CD4-positive, CD25-positive, alpha-beta regulatory T cell (primary cell): ENCODE results near the gene SCYGR2. TPM values are rescaled to one million over a fixed set of nuclear protein-coding genes. Genes with fewer than 3 reads are reported as not detected.

Experiments
- ATAC-seq, 2 donors: fragments of 150-1000 bp; cut with Tn5 transposase; one replicate each; pipeline ENCODE4 v1.10.0; 2021; ENCODE audit warnings: low read depth in 2 of 2, moderate number of reproducible peaks in 2 of 2, moderate library complexity in 1 of 2
- DNase-seq, 3 donors: peaks; one replicate each; pipeline versions ENCODE4 v3.0.0 to v3.0.0-alpha.2; 2012 to 2022; ENCODE audit warnings: mixed read lengths in 1 of 3
- H3K27ac ChIP-seq: one replicate; pipeline ENCODE4 v1.7.0; 2013; ENCODE audit warnings: mild to moderate bottlenecking, low read length; ENCODE audit not compliant: insufficient read depth, poor library complexity, severe bottlenecking
- H3K27me3 ChIP-seq: one replicate; pipeline ENCODE4 v1.7.0; 2013; ENCODE audit warnings: low read length; ENCODE audit not compliant: control insufficient read depth, insufficient read depth
- H3K36me3 ChIP-seq: one replicate; pipeline ENCODE4 v1.7.0; 2013; ENCODE audit warnings: mild to moderate bottlenecking, low read length, moderate library complexity; ENCODE audit not compliant: control insufficient read depth, insufficient read depth
- H3K4me1 ChIP-seq: 2 replicates; pipeline ENCODE4 v1.7.0; 2013; ENCODE audit warnings: mild to moderate bottlenecking, low read length; ENCODE audit not compliant: insufficient read depth, control insufficient read depth, poor library complexity, severe bottlenecking
- H3K4me3 ChIP-seq: one replicate; pipeline ENCODE4 v1.7.0; 2013; ENCODE audit warnings: low read depth, mild to moderate bottlenecking, low read length, moderate library complexity
- H3K9me3 ChIP-seq, 2 experiments: 1 replicate in 1 of 2; 2 replicates in 1 of 2; pipeline ENCODE4 v1.7.0; 2013; ENCODE audit warnings: low read length in 2 of 2, mild to moderate bottlenecking in 1 of 2, moderate library complexity in 1 of 2; ENCODE audit not compliant: control insufficient read depth in 2 of 2
- H3K27ac Mint-ChIP-seq, 3 donors: one replicate each; pipeline ENCODE4 v1.8.0; 2020 to 2022; ENCODE audit warnings: mild to moderate bottlenecking in 3 of 3, mixed read lengths in 3 of 3, moderate library complexity in 2 of 3
- H3K27me3 Mint-ChIP-seq: one replicate; pipeline ENCODE4 v1.8.0; 2022; ENCODE audit warnings: mild to moderate bottlenecking, mixed read lengths
- H3K36me3 Mint-ChIP-seq: one replicate; pipeline ENCODE4 v1.8.0; 2020; ENCODE audit warnings: mixed read lengths
- H3K4me1 Mint-ChIP-seq, 4 donors: one replicate each; pipeline ENCODE4 v1.8.0; 2020 to 2022; ENCODE audit warnings: mixed read lengths in 4 of 4, mild to moderate bottlenecking in 1 of 4
- H3K4me3 Mint-ChIP-seq, 4 donors: one replicate each; pipeline ENCODE4 v1.8.0; 2020 to 2022; ENCODE audit warnings: mild to moderate bottlenecking in 4 of 4, mixed read lengths in 4 of 4, moderate library complexity in 3 of 4
- H3K9me3 Mint-ChIP-seq, 7 donors: one replicate each; pipeline ENCODE4 v1.8.0; 2020 to 2022; ENCODE audit warnings: mixed read lengths in 7 of 7, mild to moderate bottlenecking in 3 of 7, moderate library complexity in 2 of 7
- polyA plus RNA-seq, 4 donors: library from polyadenylated mRNA; unstranded; fragments of 300-500 nt; fragmentation: Illumina TruSeq; gene quantifications; one replicate each; pipeline ENCODE4 v1.2.3, GENCODE V29; 2021
- total RNA-seq: library from RNA; stranded (reverse); gene quantifications from one replicate; pipeline ENCODE4 v1.2.3, GENCODE V29; 2022

The SCYGR2 gene
- total and polyA plus RNA-seq, 5 donors from 2014 or later, result not detected

- H3K4me3 Mint-ChIP-seq, result no peak overlapping the region
- Histone ChIP-seq H3K27me3 (peaks cover 2% of the 10 kb centered on the region), H3K4me1 (no peaks in the 10 kb centered on the region), H3K4me3 (no peak overlapping the region), H3K9me3 (no peaks in the 10 kb centered on the region), H3K36me3 (no peaks in the 10 kb centered on the region), H3K27ac (no peak overlapping the region)
- H3K4me1 Mint-ChIP-seq, result no peaks in the 10 kb centered on the region
- H3K27me3 Mint-ChIP-seq, result peaks cover 19% of the 10 kb centered on the region
- peaks cover 0 to 5% (median 0%) of the 10 kb centered on the region in 7 donors for H3K9me3 Mint-ChIP-seq
- ATAC-seq (no peak), DNase-seq (no peak)
- H3K27ac Mint-ChIP-seq, result no peak overlapping the region
- H3K36me3 Mint-ChIP-seq, result peaks cover 3% of the 10 kb centered on the region
Observed at GRCh38 chr2:227597998-227598397, 695 bp upstream of the SCYGR2 start.

- Histone ChIP-seq H3K27me3 (peaks cover 2% of the 10 kb centered on the region), H3K4me3 (no peak overlapping the region), H3K4me1 (no peaks in the 10 kb centered on the region), H3K36me3 (no peaks in the 10 kb centered on the region), H3K27ac (no peak overlapping the region), H3K9me3 (no peaks in the 10 kb centered on the region)
- ATAC-seq (no peak), DNase-seq (no peak)
- Mint-ChIP-seq H3K4me1 (no peaks in the 10 kb centered on the region), H3K36me3 (no peaks in the 10 kb centered on the region), H3K27ac (no peak overlapping the region), H3K4me3 (no peak overlapping the region), H3K27me3 (peaks cover 12% of the 10 kb centered on the region), H3K9me3 (peaks cover 0 to 1% (median 0%) of the 10 kb centered on the region in 7 donors)
Observed at GRCh38 chr2:227602358-227602757, 3.7 kb downstream of the SCYGR2 start.

DNA sequence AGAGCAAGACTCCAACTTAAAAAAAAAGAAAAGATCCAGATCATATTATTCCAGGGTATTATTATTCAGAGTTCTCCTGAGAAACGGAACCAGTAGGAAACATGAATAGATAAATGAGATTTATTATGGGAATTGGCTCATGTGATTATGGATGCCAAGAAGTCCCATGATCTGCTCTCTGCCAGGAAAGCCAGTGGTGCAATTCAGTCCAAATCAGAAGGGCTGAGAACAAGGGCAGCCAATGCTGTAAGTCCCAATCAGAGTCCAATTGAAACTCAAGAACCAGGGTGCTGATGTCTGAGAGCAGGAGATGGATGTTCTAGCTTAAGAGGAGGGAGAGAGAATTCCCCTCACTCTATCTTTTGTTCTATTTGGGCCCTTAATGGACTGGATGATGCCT lies 7.8 kb downstream of the SCYGR2 start:
- DNase-seq (no peak), ATAC-seq (no peak)
- H3K4me3 Mint-ChIP-seq, result no peak overlapping the region
- H3K27ac Mint-ChIP-seq, result no peak overlapping the region
- H3K4me1 ChIP-seq, result no peaks in the 10 kb centered on the region
- H3K4me3 ChIP-seq, result no peak overlapping the region
- H3K9me3 Mint-ChIP-seq, result peaks cover 0 to 1% (median 0%) of the 10 kb centered on the region in 7 donors
- H3K27me3 Mint-ChIP-seq, result peaks cover 23% of the 10 kb centered on the region
- H3K27me3 ChIP-seq, result peaks cover 11% of the 10 kb centered on the region
- peaks cover 0 to 15% (median 1%) of the 10 kb centered on the region in 4 donors for H3K4me1 Mint-ChIP-seq
- no peak overlapping the region for H3K27ac ChIP-seq
- no peaks in the 10 kb centered on the region for H3K9me3 ChIP-seq
- H3K36me3 Mint-ChIP-seq, result no peaks in the 10 kb centered on the region
- H3K36me3 ChIP-seq, result no peaks in the 10 kb centered on the region

GRCh38 chr2:227607941-227608340 lies 9.2 kb downstream of the SCYGR2 start:
- DNase-seq, result no peak

DNA sequence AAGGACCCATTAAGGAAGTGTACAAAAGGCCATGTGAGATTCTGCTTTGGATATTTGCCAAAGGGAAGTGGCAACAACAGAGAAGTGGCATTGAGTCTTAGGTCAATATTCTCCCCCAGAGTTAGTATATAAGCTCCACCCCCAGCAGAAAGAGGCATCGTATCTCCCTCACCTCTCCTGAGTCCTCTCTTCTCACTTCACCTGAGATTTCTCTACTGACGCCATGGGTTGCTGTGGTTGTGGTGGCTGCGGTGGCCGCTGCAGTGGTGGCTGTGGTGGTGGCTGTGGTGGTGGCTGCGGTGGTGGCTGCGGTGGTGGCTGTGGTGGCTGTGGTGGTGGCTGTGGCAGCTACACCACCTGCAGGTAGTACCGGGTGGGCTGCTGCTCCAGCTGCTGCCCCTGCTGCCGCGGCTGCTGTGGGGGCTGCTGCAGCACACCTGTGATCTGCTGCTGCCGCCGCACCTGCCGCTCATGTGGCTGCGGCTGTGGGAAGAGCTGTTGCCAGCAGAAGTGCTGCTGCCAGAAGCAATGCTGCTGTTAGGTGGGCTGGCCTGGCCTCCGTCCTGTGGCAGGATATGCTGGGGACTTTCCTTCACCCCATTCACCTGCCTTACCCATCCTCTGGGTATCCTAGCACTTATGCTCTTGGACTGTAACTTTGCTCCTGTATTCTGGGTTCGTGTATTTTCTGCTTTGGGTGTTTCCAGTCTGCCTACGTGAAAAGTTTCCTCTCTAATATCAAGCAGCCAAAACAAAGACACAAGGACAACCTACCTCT lies 10.1 kb downstream of the SCYGR2 start:
- Mint-ChIP-seq H3K27ac (no peak overlapping the region), H3K36me3 (no peaks in the 10 kb centered on the region), H3K4me3 (no peak overlapping the region), H3K27me3 (peaks cover 27% of the 10 kb centered on the region), H3K4me1 (peaks cover 0 to 15% (median 1%) of the 10 kb centered on the region in 4 donors), H3K9me3 (no peaks in the 10 kb centered on the region)
- no peaks in the 10 kb centered on the region for H3K36me3 ChIP-seq
- H3K9me3 ChIP-seq, result no peaks in the 10 kb centered on the region
- DNase-seq (no peak), ATAC-seq (no peak)
- H3K4me3 ChIP-seq, result no peak overlapping the region
- no peaks in the 10 kb centered on the region for H3K4me1 ChIP-seq
- H3K27me3 ChIP-seq, result peaks cover 11% of the 10 kb centered on the region
- H3K27ac ChIP-seq, result no peak overlapping the region

More at GRCh38 chr2:227607941-227608340, 9.2 kb downstream of the SCYGR2 start:
- ATAC-seq, result no peak
- Histone ChIP-seq H3K4me1 (no peaks in the 10 kb centered on the region), H3K36me3 (no peaks in the 10 kb centered on the region), H3K27me3 (peaks cover 11% of the 10 kb centered on the region), H3K4me3 (no peak overlapping the region), H3K27ac (no peak overlapping the region), H3K9me3 (no peaks in the 10 kb centered on the region)
- H3K27me3 Mint-ChIP-seq, result peaks cover 27% of the 10 kb centered on the region
- no peaks in the 10 kb centered on the region for H3K36me3 Mint-ChIP-seq
- H3K27ac Mint-ChIP-seq, result no peak overlapping the region
- no peaks in the 10 kb centered on the region for H3K9me3 Mint-ChIP-seq
- H3K4me1 Mint-ChIP-seq, result peaks cover 0 to 15% (median 1%) of the 10 kb centered on the region in 4 donors
- no peak overlapping the region for H3K4me3 Mint-ChIP-seq

DNA sequence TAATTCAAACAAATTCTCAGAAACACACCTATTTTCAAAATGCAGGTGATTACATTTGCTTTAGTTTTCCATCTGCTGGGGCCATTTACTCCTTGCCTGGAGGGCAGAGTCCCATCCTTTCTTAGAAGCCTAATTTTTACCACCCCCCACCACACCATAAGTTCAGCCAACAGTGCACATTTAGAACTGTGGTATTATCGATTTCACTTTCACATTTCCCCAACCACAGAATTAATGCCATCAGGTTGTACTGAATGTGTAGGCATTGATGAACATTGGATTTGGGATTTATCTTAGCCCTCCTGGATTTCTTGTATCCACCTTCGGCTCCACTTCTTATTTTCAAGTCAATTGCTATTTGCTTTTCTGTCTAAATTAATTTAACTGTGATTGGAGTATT lies 11.4 kb downstream of the SCYGR2 start:
- peaks cover 27% of the 10 kb centered on the region for H3K27me3 Mint-ChIP-seq
- Histone ChIP-seq H3K27me3 (peaks cover 9% of the 10 kb centered on the region), H3K9me3 (no peaks in the 10 kb centered on the region), H3K27ac (no peak overlapping the region), H3K4me3 (no peak overlapping the region), H3K36me3 (no peaks in the 10 kb centered on the region), H3K4me1 (no peaks in the 10 kb centered on the region)
- DNase-seq (no peak), ATAC-seq (no peak)
- peaks cover 0 to 15% (median 1%) of the 10 kb centered on the region in 4 donors for H3K4me1 Mint-ChIP-seq
- no peaks in the 10 kb centered on the region for H3K9me3 Mint-ChIP-seq
- no peak overlapping the region for H3K27ac Mint-ChIP-seq
- H3K36me3 Mint-ChIP-seq, result no peaks in the 10 kb centered on the region
- H3K4me3 Mint-ChIP-seq, result no peak overlapping the region

DNA sequence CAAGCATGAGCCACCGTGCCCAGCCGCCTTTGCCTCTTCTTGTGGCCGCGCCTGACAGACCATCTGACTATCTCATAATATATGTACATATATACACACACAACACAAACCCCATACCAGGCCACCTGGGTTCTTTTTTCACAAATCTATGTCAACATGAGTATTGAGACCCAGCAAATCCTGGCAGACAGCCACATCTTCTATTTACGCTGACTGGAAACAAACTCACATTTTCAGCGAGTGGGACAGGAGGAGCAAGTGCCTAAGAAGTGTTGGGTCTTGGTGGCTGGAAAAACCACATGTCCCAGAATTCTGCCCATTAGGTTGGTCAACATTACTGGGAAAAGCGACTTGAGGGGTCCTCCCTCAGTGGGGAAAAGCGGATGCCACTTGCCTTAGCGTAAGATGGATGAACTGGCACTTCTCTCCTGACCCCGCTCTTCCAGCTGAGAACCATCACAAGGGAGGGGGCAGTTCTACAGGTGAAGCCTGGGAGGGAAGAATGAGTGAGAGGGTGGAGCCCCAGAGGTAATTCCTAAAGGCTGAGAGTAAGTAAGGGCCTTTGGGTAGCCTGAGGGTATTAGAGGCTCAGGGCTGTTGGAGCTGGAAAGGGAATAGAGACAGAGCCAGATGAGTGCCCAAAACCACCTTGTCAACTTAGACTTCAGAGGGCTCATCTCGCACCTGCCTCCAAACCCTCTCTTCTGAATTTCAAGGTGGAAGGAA lies 14.0 kb downstream of the SCYGR2 start:
- Mint-ChIP-seq H3K9me3 (no peaks in the 10 kb centered on the region), H3K27ac (no peak overlapping the region), H3K4me3 (no peak overlapping the region), H3K4me1 (peaks cover 0 to 15% (median 1%) of the 10 kb centered on the region in 4 donors), H3K27me3 (peaks cover 22% of the 10 kb centered on the region), H3K36me3 (no peaks in the 10 kb centered on the region)
- Histone ChIP-seq H3K27ac (no peak overlapping the region), H3K27me3 (peaks cover 9% of the 10 kb centered on the region), H3K4me1 (no peaks in the 10 kb centered on the region), H3K9me3 (no peaks in the 10 kb centered on the region), H3K4me3 (no peak overlapping the region), H3K36me3 (no peaks in the 10 kb centered on the region)
- ATAC-seq (no peak), DNase-seq (no peak)
